Dedifferentiated amniotic fluid mesenchymal stem cell (primary cell): ENCODE results near the gene ELOVL6.
A peak's percentile ranks its signal among the peaks of the same experiment; 100 is the strongest.

ENCODE experiments used
- DNase-seq: peaks from one replicate; pipeline ENCODE4 v3.0.0-alpha.2; 2016; ENCODE audit errors: extremely low spot score

ELOVL6 gene

DNA sequence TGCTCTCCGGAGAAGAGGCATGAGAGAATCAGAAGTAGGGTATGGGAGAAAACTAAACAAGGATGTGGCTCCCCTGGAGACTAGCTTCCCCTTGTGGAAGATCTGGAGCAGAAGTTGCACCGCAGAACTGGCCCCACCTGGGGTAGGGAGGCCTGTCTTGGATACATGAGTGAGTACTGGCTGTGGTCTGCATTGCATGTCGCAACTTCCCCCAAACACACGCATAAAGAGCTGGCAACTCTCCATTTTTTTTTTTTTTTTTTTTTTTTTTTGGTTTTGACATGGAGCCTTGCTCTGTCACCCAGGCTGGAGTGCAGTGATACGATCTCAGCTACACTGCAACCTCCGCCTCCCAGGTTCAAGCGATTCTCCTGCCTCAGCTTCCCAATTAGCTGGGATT, 165.8 kb downstream of the ELOVL6 start:
- no peak for DNase-seq

- no peak for DNase-seq
Observed at GRCh38 chr4:110025718-110026117, 172.7 kb downstream of the ELOVL6 start.

GRCh38 chr4:110025056-110025455, 173.4 kb downstream of the ELOVL6 start:
- DNase-seq, result no peak

GRCh38 chr4:110022457-110022856, 176.0 kb downstream of the ELOVL6 start:
- DNase-seq, result no peak

DNA sequence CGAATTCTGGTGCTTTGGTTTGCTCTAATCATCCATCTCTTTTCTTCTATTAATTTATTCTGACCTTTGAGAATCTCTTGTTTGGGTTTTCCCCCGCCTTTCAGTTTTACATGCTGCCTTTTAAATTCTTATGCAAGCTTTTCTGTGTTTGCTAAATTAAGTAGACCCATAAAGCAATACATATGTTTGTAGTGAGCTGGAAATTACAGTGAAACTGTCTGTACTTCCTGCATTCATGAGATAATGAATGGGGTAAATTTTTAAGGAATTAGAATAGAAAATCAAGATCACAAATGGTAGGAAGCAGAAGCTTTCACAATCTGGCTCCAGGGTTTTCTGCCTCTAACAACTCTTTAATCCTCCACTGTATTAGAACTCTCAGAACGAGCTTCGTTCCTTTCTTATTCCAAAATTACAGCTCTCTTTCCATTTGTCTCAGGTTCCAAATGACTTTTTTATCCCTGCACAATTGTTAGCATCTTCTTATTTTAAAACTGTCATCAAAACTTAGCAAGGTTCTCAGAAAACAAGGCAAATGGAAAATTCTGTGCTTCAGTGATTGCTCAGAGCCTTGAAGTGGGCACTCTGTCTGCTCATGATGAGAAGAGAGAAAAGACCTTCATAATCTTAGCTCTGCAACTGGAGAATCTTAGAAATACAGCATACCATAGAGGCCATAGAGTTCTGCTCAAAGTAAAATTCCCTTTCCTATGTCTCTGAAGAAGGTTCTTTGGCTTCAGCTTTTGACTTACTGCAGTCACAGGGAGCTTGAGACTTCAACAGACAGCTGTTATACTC, 177.6 kb downstream of the ELOVL6 start:
- DNase-seq, result no peak

DNA sequence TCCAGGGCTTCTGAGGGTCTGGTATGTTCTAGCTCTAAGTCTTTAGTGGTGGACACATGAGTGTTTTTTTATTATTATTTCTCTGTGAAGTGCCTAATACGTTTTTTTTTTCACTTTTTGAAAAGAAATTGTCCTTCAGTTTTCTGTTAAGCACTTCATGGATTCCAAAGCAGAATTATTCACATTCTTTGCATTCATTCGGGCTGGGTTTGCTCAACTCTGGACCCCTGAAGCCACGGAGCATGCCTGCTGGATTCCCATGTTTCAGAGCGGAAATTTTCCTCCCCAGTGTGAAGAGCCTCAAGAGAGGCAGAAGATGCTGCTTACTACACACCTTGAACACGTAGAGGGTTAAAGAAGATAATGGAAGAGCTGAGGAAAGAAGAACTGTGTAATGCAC, 178.3 kb downstream of the ELOVL6 start:
- peak; percentile 18 for DNase-seq

- no peak for DNase-seq
Observed at GRCh38 chr4:110019153-110019552, 179.3 kb downstream of the ELOVL6 start.

DNA sequence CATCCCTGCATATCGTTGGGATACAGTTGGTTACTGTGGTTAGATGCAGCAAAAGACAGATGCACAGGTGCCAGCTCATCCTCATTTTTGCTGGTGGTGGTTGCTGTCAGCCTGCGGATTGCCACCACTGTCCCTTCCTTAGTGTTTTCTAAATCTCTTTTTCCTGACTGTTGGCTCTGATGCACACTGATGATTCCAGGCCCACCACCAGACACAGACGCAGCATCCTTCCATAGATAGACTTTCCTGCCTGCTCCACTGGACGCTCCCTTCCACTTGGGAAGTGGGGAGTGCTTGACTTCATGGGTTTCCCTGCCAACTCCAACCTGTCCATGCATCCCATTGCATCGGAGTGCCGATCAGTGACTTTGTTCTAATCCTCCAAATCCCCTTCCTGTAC, 184.2 kb downstream of the ELOVL6 start:
- no peak for DNase-seq

- DNase-seq, result no peak
Observed at GRCh38 chr4:110012917-110013316, 185.5 kb downstream of the ELOVL6 start.

- no peak for DNase-seq
Observed at GRCh38 chr4:110010797-110011196, 187.6 kb downstream of the ELOVL6 start.

GRCh38 chr4:110009550-110009949, 188.9 kb downstream of the ELOVL6 start:
- DNase-seq, result no peak

DNA sequence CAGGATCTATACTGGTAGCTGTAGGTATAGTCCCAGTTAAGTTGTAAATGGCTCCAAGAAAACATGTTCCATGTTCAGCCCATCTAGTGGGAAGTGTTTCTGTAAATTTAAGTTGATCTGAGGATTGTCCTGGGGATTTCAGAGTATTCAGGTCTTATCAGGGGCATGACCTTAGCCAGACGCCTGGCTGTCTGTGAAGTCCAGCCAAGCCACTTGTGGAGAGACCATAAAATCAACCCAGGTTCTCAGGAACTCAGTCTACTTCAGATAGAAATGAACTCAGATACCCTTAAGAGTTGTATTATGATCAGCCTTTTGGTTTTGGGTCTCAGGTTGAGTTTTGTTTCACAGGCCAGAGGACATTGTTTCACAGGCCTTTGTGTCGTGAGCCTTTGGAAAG, 189.9 kb downstream of the ELOVL6 start:
- DNase-seq, result no peak

DNA sequence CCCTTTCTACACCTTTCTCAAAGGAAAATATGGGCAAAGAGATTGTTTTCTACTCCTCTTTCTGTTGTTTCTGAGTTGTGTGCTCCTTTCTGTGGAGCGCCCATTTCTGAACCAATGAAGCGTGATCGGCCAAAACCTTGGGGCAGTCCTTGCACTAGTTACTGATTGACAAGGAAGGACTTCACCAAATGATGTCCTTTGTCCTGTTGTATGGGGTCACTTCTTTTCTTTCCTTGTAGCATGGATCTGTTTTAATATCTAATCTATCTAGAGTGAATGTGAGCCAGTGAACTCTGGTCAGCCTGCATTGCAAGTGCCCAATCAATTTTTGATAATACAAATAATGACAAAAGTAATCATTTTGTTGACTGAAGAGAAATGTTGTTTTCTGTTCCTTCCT, 191.2 kb downstream of the ELOVL6 start:
- no peak for DNase-seq

DNA sequence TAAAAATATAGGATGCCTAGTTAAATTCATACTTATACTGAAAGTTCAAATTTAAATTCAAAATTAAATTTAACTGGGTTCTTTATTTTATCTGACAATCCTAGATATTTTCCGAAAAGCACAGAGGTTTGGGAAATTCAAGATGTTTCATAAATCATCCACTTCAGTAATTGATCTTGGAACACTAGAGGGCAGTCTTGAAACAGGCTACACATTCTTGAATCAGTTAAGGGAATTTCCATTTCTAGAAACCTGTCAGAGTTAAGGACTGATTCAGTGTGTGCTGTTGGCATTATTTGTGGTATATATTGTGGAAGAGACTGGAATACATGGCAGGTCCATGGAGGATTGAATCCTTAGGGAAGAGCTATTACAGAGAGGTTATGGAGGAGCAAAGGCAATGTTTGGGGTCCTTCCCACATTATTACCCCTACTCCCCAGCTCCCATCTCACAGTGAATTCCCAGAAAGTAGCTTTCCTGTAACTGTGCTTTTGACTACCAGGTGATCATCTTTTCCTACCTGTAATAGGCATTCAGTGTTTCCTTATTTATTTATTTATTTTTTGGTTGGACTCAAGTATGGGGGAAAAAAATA, 192.9 kb downstream of the ELOVL6 start:
- peak; percentile 75 for DNase-seq

- no peak for DNase-seq
Observed at GRCh38 chr4:110004556-110004955, 193.9 kb downstream of the ELOVL6 start.

GRCh38 chr4:110003401-110004187, 194.8 kb downstream of the ELOVL6 start:
- no peak for DNase-seq

- DNase-seq, result no peak
Observed at GRCh38 chr4:110002326-110002725, 196.1 kb downstream of the ELOVL6 start.

- DNase-seq, result no peak
Observed at GRCh38 chr4:109999585-109999912, 198.9 kb downstream of the ELOVL6 start.

DNA sequence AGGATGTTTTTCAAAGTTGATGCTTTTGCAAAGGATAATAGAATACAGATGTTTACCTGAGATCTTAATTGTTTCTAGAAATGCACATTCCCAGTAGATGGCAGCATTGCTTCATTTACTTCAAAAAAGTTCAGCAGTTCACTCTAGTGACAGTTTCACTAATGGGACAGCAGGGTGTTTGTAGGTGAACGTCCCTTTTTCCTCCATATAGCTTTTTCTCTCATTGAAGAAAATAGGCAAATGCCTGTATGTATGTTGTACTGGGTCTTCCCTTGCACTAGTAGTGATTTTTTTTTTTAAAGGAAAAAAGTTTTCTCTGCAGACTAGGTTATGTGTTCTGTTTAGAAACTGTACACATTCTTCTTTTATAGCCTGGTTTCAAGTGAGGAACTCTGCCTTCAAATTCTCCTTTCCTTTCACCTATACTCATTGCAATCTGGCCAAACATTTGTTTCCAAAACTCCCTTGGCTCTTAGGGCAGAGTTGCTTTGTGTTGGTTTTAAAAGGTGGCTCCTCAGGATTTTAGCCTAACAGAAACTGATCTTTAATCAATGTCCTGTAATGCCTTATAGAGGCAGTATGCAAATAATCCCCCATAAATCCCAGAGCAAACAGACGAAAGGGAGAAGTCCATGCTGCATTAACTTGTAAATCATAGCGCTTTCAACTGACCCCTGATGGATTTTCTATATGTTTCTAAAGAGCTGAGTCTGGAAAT, 199.4 kb downstream of the ELOVL6 start:
- peak; percentile 54 for DNase-seq

GRCh38 chr4:109996526-109996925, 201.9 kb downstream of the ELOVL6 start:
- no peak for DNase-seq
